IPS-11a (cell line): ENCODE data around the gene SRCAP.

ENCODE experiments used
- H3K4me3 ChIP-seq: one replicate; pipeline ENCODE4 v1.5.1; 2013; ENCODE audit warnings: low read depth, low read length, control low read depth

SRCAP gene

DNA sequence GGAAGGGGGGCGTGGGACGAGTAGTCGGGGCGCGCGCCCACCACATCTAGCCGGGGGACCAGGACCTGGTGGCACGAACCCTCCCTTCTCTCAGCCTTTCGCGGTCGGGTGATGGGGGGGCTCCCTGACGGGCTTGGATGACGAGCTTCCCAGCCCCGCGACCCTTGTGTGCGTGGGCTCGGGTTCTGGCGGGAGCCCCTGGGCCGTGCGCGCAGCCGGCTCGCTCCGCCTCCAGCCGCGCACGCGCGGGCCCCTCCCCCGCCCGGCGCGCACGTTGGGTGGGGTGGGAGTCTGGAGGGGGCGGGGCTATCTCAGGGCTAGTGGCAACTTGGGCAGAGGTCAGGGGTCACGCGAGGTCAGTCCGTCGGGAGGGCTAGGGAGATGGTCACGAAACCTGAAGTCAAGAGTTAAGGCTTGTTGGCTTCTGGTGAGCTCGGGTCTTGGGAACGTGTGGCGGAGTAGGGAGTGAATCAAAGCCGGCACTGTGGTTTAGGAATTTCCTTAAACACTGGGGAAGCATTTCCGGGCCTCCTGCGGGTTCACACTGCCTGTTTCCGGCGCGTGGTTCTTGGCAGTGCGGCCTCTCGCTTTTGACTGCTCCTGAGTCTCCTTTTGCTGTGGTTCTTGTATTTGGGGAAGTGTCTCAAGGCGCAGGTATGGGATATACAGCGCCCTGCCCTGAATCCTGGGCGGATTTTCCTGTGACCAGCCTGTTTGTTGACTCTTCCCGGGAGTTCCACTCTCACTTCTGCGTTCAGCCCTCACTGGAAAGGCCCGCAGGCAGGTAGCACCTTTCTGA lies at the start of gene SRCAP:
Gene SRCAP (plus strand): TSS at position 356 of the 799 bp plus-strand sequence. CDS start 1,654 bp downstream, outside the sequence.
- H3K4me3 ChIP-seq = peak within 1 kb of the TSS; percentile 90

DNA sequence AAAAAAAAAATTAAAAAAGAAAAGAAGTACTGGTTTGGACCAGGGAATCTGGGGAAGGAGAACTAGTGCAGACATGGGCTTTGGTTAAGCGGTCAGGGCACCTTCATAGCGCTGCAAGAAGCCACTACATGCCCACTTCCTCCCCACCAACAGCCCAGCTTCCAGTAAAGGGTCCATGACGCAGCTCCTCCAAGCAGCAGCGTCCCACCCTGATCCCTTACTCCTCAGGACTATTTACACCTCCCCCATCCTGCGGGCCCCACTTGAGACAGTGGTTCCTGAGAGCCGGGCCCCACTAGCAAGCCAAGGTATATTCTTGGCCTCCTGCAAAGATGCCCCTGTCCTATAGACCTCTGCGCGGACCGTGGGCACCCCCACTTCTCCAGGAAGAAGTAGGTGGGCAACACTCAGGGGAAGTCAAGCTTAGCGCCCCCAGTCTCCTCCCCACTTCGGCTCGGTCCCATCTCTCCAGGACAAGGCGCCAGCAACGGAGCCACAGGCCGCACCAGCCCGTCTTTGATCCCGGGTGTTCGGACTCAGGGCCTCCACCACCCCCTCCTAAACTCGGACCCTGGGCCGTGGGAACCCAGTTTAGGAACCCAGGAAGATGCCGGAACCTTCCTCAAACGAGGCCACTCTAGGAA lies 49.1 kb upstream of the SRCAP start:
- no peak overlapping the region for H3K4me3 ChIP-seq

DNA sequence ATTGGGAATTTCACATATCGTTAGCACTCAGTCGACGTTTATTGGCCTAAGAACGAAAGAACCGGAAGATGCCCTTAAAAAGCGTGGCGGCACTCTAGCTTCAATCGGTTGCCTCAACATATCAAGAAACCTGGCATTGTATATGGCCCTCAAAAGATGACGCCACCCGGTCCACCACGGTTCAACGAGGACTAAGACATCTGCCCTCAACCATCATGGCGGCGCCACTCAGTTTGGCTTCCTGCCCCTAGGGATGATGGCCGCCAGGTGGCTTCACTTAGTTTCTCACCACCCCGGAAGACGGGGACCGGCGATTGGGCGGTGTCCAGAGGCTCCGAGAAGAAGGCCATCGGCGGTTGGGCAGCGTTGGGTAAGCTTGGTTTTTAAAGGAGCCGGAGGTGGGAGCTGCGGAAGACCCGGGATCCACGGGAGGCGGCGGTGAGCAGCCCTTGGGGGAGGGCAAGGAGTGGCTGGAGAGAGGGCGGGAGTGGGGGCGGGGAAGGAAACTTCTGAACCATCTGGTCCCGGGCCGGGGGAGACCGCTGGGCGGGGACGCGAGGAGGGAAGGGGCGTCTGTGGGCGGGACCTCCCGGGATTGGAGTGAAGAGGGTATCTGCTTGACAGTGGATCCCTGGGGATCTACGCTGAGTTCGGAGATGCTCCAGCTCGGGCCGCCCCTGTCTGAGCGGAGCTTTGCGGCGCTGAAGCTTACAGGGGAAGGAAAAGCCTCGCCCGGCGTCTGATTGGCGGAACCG lies 48.4 kb upstream of the SRCAP start, which contains the start of gene PRR14:
Gene PRR14 (plus strand): TSS at position 592 of the 755 bp plus-strand sequence. CDS start 686 bp downstream, outside the sequence.
- H3K4me3 ChIP-seq = peak within 1 kb of the TSS; percentile 55

DNA sequence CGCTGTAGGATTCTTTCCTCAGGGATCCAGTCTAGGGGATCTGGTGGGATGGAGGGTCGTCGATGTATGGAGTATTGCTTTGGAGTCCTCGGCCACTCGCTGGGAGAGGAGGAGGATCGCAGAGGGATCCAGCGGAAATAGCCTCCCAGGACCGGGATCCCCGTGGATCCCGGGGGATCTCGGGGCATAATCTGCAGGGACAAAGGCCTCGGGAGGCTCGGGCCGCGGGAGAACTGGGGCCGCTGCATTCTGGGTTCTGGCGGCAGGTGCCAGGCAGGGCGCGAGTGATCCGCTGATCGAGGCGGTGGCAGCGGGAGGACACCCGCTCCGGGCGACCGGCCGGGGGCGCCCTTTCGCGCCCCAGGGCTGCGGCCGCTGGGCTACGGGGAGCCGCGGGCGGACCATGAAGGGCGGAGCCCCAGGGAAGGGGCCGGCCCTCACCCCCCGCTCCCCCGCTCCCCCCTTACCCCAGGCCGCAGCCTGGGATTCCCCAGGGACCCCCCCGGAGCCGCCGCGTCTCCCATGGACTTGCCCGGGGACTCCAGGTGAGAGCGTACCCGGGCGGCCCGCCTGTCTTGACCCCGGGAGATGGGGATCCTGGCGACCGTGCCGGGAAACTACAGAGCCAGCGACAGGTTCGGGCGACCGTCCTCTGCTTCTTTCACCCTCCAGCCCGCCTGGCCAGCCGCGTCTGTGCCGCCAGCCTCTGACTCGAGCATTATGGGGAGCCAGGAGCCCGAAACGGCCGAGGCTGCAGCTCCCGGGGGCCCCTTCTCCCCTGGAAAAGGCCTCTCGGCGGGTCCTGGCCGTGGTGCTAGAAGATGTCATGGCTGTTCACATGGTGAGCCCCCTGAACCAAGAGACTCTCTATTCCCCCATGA lies 47.6 kb upstream of the SRCAP start:
- H3K4me3 ChIP-seq = peak overlapping the region; percentile 55

DNA sequence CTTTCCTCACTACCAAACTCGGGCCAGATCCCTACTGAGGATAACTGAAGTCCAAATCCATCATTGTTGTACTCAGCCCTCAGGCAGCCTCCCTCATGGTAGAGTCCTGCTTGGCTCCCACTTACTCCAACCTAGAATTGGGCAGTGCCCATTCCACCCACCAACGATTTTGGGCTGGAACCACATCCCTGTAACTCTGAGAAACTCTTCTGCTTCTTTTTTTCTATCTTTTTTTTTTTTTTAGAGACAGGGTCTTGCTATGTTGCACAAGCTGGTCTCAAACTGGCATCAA lies 47.0 kb upstream of the SRCAP start:
- H3K4me3 ChIP-seq = peak overlapping the region; percentile 34

DNA sequence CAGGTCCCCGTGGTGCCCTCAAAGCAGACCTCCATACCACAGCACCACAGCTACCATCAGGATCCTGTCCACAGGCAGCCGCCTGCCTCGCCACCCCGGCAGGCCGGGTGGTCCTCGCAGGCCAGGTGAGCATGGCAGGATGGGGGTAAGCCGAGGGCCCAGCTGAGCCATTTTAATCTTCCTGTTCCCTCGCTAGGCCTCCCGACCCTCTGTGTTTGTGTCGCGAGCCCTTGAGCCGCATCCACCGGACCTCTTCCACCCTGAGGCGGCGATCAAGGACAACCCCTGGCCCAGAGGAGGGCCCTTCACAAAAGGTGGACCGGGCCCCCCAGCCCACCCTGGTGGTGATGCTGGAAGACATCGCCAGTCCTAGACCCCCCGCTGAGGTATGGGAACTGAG lies 46.3 kb upstream of the SRCAP start:
- no peak overlapping the region for H3K4me3 ChIP-seq

DNA sequence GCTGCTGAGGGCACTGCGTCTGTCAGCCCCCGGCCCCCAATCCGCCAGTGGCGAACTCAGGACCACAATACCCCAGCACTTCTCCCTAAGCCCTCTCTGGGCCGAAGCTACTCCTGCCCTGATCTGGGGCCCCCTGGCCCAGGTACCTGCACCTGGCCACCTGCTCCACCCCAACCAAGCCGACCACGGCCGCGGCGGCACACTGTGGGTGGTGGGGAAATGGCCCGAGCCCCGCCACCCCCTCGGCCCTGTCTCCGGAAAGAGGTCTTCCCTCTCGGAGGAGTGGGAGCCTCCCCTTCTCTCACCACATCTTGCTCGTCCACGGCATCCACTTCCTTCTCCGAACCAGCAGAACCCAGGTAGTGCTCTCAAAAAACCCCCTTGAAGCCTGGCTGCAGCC lies 44.1 kb upstream of the SRCAP start:
- H3K4me3 ChIP-seq = no peak overlapping the region

DNA sequence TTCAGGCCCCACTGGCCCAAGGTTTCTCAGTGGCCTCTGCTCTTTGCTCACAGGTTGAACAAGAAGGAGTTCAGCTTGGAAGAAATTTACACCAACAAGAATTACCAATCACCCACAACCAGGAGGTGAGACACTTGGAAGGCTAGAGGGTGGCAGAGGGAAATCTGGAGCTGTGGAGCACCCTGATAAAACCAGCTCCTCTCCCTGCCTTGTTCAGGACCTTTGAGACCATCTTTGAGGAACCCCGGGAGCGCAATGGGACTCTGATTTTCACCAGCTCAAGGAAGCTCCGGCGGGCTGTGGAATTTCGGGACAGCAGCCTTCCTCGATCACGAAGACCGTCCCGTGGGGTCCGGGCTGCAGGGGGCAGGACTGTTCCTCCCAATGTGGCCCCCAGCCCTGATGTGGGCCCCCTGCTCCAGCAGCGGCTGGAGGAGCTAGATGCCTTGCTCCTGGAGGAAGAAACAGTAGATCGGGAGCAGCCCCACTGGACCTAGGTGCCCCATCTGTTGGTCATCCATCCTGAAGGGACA lies 43.1 kb upstream of the SRCAP start:
- no peak overlapping the region for H3K4me3 ChIP-seq

DNA sequence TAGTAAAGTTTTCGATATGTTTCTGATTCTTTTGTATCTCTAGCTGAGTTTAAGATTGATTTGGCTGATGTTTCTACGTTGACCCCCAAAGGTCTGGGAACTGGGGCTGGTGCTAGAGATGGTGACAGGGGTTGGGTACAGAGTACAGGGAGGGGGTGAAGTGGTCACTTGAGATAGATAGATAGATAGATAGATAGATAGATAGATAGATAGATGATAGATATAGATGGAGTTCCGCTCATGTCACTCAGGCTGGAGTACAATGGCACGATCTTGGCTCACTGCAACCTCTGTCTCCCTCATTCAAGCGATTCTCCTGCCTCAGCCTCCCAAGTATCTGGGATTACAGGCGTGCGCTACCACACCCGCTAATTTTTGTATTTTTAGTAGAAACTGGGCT lies 42.6 kb upstream of the SRCAP start:
- no peak overlapping the region for H3K4me3 ChIP-seq

DNA sequence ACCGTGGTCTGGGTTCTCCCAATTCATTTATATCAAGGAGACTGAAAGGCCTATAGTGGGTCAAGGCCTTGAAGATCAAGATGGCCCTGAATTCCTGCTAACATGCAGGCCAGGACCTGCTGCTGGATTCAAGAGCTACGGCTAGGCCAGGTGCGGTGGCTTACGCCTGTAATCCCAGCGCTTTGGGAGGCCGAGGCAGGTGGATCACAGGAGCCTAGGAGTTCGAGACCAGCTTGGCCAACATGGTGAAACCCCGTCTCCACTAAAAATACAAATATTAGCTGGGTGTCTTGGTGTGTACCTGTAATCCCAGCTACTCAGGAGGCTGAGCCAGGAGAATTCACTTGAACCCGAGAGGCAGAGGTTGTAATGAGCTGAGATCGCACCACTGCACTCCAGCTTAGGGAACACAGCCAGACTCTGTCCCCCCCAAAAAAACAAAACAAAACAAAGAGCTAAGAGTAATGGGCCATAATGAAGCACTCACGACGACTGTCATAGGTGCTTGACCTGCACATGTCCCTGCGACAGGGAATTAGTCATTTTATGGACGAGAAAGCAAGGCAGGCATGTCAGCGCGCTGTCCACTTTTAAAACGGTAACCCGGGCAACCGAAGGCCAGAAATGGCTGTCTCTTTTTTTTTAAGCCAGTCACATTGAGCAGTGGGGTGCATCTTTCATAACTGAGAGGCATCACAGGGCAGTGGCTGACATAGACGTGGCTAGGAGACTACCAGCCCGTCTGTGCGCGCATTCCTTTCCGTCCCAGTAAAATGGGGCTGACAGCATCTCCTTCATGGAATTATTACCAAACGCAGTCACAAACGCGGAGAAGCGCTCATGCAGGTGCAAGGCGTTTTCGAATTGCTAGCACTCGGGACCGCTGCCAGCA lies 41.8 kb upstream of the SRCAP start:
- H3K4me3 ChIP-seq = peak overlapping the region; percentile 33

DNA sequence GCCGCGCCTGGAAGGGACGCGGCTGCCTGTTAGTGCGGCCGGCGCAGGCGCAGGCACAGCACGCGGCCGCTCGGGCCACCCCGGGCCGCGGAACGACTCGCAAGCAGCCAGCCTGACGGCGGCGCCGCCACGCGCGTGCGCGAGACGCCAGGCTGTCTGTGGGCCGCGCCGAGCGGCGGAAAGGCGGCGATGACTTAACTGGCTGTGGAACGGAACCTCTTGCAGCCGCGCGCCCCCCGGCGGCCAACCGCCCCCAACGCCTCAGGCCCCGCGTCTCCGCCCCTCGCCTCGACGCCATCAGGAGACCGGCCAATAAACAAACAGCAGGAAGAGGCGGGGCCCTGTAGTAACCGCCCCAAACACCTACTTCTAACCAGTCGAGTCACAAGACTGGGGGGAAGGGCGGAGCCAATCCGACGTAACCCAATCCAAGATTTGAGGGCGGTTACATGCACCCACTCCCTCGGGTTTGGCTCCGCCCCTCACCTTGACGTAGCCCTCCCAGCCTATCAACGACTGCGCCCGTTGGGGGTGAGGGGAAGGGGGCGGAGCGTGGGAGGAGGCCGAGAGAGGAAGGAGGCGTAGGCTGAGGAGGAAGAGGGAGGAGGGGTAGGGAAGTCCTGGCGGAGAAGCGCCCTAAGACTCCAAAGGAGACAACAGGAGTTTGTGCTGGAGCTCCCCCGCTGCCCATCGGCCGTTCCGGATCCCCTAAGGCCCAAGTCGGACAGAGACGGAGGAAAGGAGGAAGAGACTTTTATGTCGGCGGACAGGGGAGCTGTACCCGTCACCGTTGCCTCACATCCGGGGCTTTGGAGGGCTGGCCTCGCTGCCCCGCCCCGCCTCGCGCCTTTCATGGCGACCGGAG lies 40.9 kb upstream of the SRCAP start, which contains the start of gene FBRS:
Gene FBRS (plus strand): TSS at position 566 of the 865 bp plus-strand sequence. CDS start 1,088 bp downstream, outside the sequence.
- H3K4me3 ChIP-seq = peak within 1 kb of the TSS; percentile 94

DNA sequence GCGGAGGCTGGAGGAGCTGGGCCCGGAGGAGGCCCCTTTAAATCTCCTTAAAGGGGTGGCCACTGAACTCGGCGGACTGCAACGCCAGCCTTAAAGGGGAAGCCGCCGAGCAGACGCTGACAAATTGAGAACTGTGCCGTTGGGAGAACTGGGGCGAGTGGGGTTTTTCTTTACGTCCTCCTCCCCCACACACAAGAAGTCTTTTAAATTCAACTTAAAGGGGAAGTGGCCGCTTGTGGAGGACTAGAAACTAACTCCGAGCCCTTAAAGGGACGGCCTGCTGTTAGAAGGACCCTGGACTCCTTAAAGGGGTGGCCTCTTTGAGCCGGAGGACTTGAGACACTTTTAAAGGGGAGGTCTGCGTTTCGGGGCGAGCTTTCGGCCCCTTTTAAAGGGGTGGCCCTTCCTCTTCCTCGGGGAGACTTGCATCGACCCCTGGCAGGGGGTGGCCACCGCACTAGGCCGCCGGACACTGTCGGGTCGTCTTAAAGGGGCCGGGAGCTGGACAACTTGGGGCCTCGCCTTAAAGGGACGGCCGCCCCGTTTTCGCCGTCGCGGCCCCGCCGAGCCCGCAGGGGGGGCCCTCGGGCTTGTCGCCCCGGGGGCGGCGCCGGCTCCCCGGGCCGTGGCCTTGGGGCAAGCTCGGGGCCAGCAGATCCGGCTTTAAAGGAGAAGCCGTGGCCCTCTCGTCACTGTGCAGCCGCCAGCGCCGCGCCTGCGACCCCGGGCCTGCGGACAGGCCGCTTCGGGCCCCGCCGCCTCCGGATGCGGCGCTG lies 40.1 kb upstream of the SRCAP start:
- H3K4me3 ChIP-seq = peak overlapping the region; percentile 94

DNA sequence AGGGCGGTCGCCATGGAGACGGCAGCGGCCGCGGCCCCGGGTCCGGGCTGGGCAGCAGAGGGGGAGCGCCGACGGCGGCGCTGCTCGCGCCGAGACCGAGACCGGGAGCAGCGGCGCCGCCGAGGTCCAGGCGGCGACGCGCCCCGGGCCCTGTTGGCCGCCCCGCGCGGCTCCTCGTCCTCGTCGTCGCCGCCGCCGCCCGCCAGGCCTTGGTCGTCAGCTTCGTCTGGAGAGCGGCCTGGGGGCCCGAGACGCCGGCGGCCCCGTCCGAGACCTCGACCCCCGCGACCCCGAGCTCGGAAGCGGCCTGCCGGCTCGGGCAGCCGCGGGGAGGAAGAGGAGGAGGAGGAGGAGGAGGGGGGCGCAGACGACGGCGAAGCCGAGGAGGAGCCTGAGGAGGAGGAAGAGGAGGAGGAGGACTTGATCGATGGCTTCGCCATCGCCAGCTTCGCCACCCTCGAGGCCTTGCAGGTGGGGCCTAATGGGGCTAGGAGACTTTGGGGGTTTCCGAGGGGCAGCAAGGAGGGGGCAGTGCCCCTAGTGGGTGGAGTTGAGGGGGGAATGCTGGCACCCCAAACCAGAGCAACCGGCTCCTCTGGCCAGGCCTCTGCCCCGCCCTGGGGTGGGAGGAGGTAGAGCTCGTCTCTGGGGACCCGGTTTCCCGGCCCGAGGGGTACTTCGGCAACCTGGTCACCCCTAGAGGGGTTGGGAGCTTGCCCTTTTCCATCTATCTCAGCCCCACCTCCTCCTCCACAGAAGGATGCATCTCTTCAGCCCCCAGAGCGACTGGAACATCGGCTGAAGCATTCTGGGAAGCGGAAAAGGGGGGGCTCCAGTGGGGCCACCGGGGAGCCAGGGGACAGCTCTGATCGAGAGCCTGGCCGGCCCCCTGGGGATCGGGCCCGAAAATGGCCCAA lies 39.2 kb upstream of the SRCAP start:
- H3K4me3 ChIP-seq = peak overlapping the region; percentile 94

DNA sequence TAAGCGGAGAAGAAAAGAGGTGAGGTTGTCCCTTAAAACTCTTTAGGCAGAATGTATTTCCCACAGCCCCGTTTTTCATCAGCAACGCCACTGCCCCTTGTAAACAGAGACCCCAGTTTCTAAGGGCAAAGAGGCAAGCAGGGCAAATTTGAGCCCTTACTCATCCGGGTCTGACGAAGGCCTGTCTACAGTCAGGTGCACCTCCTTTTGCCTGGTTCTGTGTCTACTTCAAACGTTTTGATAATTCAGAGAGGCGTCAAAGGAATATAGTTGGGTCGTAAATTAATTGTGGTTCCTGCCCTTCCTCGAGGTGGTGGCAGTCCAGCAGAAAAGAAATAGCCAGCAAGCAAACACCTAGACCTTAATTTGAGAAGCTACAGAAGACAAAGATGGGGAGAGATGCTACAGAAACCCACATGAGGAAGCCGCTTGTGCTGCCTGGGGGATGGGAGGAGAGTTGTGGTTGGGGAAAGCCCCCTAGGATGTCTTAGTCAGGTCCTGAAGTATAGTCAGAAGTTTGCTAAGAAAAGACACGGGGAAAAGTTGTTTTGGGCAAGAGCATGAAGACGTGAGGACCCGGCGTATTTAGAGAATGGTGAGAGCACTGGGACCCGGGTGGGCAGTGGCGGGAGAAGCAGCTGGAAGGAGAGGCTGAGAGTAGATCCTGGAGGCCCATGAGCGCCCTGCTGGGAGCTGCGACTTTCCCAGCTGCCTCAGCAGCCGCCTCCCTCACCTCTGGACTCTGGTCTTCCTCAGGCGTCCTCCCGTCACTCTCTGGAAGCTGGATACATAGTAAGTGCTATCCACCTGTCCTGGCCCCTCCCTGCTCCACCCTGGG lies 38.3 kb upstream of the SRCAP start:
- H3K4me3 ChIP-seq = no peak overlapping the region

DNA sequence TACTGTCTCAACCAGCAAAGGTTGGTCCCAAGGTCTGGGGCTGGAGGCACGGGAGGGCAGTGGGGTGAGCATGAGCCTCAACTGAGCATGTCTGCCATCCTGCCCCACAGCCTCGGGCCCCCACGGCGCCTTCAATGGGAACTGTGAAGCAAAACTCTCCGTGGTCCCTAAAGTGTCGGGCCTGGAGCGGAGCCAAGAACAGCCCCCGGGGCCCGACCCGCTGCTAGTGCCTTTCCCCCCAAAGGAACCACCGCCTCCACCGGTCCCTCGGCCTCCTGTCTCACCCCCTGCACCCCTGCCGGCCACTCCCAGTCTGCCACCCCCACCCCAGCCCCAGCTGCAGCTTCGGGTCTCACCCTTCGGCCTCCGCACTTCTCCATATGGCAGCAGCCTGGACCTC lies 36.5 kb upstream of the SRCAP start:
- H3K4me3 ChIP-seq = no peak overlapping the region

DNA sequence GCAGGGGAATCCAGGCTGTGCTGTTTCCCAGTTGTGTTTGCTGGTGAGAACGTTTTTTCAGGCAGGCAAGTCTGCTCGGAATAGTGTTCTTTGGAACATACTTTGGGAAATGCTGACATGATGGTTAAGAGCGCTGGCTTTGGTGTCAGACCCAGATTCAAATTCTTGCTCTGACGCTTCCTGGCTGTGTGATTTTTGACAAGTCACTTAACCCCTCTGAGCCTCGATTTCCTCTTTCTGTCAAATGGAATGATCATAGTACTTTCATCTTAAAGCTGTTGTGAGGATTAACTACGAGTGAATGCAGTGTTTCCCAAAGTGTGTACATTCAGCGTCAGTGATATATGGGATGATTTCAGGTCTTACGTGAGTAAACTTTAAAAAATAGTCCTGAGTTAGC lies 35.9 kb upstream of the SRCAP start:
- H3K4me3 ChIP-seq = no peak overlapping the region
